NK-92 (cell line): ENCODE data around the gene STK17B.
"Not testable (repeated sequence)": the region's sequence is repeated elsewhere in the genome, so short reads cannot be mapped to it uniquely, and the experiment has no call there.

Experiments
- DNase-seq: peaks from one replicate; lab custom pipeline; 2025; ENCODE audit not compliant: unreplicated experiment; lab: John Stamatoyannopoulos, UW

Gene STK17B

GRCh38 chr2:196113061-196113974 lies 58.1 kb downstream of the STK17B start:
- no peak for DNase-seq

DNA sequence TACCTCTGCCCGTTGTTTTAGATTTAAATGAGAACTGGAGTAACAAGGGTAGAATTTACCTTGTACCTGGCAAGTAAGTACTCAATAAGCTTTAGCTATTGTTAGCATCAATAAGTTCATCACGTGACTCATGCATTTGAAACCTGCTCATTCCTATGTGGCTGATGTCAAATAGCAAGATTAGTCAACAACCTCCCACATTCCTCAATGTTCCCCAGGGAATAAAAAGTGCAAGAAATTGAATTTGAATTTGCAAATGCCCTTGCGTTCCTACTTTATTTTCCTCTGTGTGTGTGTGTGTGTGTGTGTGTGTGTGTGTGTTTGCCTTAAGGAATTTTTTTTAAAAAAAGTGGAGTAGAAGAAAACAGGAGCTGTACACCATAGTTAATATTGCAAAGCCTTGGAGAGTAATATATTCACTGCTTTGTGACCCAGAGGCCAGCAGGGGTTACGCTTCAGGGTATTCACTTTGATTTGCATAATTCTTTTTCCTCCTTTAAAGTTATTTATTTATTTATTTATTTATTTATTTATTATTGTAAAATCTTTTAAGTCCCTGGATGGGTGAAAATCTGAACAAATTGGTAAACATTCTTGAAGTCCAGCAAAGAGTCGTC lies 58.9 kb downstream of the STK17B start:
- no peak for DNase-seq

DNA sequence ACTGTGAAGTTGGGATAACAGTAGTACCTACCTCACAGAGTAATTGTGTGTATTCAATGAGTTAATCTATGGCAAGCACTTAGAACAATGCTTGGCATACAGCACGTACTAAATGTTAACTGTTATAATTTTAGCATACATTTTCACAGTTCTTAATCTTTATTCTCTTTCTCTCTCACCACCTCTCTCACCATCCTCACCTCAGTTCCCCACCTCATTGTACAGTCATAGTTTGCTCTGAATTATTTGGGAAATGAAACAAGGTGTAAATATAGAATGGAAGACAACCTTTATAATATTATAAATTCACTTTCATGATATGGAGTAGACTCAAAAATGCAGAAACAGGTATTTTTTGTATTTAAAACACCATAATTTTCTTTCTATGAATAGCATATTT lies 62.8 kb downstream of the STK17B start:
- no peak for DNase-seq

DNA sequence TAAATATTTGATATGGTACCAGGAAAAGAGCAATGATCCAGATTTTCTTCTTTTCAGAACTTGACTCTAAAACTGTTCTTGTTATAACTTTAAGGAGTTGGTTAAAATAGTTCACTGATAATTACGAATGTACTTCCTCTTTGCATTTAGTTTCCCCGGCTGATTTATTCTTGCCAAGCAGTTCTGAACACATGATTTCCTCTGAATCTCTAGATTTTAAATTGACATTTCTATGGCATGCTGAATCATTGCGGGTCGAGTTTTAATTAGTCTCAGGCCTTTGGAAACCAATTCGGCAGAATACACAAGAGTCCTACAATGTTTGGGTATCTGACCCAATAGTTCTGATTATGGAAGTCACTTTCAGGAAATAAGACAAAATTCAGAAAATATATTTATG lies 65.4 kb downstream of the STK17B start:
- no peak for DNase-seq

DNA sequence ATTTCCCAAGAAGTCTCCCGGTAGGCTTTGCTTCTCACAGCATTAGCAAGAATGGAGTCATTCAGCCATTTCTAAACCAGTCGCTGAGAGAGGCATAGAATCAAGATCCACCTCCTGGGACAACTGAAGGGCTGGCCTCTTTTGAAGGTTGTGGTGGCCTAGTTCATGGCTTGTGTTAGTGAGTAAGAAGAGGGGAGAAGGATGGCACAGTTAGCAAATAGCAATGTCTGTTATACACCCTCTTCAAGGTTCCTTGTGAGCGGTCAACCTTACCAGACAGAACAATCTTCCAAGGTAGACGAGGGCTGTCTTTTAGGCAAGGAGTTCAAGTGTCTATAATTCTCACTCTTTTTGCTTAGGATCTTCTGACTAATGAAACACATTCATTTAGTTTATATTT lies 67.3 kb downstream of the STK17B start:
- no peak for DNase-seq

- DNase-seq, result no peak
These were observed 67.8 kb downstream of the STK17B start for GRCh38 chr2:196103626-196104025.

- DNase-seq, result no peak
These were observed 69.9 kb downstream of the STK17B start for GRCh38 chr2:196101325-196101991.

GRCh38 chr2:196099916-196100315 lies 71.5 kb downstream of the STK17B start:
- no peak for DNase-seq

DNA sequence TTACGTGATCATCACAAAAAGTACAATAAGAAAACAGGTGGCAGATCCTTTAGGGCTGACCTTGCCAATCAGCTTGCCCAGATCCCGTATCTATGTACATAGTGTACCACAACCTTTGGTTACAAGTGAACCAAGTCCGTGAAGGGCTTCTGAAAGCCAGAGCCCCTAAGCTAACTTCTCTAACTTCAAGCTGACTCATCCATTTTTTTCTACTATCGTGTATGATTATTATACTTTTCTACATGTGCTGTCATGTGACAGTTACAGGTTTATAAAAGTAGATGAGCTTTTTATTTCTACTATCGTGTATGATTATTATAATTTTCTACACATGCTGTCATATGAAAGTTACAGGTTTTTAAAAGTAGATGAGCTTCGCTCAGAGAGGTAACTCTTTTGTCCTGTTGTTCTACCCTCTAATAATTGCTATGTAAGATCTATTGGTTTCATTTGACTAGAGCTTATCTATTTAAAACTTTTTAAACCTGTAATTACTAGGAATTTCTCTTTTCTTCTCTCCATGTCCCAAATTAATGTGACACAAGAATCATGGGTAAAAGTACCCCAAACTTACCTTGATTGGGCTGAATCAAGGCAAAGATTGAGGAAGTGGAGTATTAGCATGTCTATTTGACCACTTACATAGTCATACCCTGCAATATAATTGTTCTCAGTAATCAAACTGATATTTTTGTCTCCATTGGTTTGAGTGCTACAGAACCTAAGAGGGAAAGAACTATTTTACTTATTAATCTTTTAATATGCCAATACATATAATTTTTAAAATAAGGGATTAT lies 73.3 kb downstream of the STK17B start:
- no peak for DNase-seq

DNA sequence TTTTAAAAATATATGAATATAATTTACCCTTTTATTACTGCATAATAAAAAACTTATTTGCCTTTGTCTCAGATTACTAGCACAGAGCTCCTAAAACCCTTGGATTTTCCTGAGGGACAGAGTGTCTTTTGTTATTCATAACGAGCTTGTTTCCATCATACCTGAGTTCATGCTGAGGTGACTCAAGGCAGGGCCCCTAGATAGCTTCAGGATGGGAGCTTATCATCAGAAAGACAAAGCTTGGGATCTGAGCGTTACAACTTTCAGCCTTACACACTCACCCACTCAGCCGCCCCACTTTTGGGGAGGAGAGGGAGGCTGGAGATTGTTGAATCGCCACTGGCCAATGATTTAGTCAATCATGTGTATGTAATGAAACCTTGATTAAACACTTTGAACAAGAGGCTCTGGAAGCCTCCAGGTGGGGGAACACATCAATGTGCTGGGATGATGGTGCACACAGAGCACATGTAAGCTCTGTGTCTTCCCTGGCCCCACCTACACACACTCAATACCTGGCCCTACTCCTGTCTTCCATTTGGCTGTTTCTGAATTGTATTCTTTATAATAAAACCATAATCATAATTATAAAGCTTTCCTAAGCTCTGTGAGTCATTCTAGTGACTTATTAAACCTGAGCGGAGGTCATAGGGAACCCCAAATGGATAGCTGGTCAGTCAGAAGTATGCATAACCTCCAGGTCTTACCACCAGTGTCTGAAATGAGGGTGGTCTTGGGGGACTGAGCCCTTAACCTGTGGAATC lies 74.2 kb downstream of the STK17B start:
- DNase-seq, result no peak

DNA sequence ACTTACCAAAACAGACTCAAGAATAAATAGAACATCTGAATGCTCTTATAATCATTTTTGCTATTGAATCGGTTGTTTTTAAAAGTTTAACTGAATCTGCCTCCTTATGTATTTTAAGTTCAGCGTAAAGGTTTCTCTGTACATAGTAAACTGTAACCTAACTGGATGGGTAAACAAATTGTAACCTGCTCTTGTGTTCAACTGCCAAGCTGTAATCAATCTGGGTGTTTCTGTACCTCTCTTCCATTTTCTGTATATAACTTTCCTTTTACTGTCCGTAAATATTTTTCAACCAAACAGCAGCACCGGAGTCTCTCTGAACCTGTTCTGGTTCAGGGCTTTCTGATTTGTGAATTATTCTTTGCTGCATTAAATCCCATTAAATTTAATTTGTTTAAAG lies 75.1 kb downstream of the STK17B start:
- DNase-seq, result no peak

DNA sequence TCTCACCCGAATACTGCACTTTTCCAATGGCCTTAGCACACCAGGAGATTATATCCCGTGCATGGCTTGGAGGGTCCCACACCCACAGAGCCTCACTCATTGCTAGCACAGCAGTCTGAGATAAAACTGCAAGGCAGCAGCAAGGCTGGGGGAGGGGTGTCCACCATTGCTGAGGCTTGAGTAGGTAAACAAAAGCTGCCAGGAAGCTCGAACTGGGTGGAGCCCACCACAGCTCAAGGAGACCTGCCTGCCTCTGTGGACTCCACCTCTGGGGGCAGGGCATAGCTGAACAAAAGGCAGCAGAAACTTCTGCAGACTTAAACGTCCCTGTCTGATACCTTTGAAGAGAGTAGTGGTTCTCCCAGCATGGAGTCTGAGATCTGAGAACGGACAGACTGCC lies 81.9 kb downstream of the STK17B start:
- DNase-seq, result not testable (repeated sequence)

DNA sequence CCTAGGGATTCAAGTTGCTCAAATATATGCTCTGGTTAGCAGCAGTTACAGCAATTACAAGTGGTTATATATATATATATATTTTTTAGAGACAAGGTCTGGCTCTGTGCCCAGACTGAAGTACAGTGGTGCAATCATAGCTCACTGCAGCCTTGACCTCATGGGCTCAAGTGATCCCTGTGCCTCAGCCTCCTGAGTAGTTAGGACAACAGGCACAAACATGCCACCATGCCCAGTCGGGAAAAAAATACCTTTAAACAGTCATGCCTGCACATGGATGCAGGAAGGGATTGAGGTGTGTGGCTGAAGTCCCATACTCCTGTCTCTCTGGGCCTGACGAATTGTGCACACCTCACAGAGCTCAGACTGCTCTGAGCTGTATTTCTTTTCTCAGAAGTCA lies 83.2 kb downstream of the STK17B start:
- DNase-seq, result no peak

DNA sequence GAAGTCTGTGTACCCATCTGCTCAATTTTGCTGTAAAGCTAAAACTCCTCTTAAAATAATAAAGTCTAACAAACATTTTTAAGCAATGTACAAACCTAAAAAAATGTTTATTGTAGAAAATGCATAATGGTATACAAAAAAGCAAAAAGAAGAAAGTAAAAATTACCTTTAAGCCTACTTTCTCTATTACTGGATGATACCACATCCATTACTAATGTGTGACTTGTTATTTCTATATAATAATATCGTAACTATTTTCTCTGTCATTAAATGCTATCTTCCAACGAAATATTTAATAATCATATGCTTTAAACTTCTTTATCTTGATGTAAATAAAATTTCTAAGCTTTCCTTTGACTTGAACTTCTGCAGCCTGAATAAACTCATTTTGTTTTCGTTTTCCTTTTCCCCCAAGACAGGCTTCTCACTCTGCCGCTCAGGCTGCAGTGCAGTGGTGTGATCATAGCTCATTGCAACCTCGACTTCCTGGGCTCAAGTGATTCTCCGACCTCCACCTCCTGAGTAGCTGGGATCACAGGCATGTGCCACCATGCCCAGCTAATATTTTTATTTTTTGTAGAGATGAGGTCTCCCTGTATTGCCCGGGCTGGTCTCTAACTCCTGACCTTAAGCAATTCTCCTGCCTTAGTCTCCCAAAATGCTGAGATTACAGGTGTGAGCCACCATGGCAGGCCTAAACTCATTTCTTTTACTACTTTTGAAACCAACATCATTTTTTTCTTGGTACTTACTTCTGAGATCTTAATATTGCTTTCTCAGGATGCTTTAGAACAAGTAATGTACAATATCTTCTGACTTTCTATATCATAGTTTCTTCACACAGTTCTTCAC lies 84.6 kb downstream of the STK17B start:
- DNase-seq, result no peak

GRCh38 chr2:196083601-196084000 lies 87.8 kb downstream of the STK17B start:
- DNase-seq, result no peak
